Measurements from ENCODE around the gene PARP15. TPM values are rescaled to one million over a fixed set of nuclear protein-coding genes. Genes with fewer than 3 reads are reported as not detected.

Gene PARP15
- total RNA-seq, 1 experiment from 2014 or later = 0.24 TPM

DNA sequence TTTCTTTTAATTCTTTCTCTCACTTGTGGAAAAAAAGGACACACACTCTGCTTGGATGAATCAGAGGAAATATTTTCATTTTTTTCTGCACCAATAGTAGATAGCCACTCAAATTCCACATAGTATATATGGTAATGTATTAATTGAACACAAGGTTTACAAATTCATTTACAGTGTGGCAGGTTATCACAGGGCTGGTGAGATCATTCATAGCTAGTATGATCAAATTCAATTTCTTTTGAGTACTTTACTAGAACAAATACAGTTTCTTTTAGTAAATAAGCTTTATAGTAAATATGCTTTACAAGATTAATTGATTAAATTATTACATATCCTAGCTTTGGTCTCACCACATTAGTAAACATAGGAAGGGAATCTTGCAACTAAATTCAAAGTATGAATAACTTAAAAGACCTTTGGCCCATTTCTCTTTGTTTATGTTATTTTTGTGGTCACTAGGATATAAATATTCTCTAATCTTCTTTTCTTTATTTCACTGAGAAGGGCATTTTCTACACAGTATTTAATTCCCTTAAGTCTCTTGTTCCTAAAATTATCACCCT lies 63.1 kb downstream of the PARP15 start:
- Histone ChIP-seq H3K9me3 (ENCODE audit: control insufficient read depth, low read depth, low read length) (no peaks in the 10 kb centered on the region), H2AK5ac (ENCODE audit: insufficient read length, low read length) (no peak overlapping the region), H3K4ac (ENCODE audit: low read depth, low read length) (no peak overlapping the region), H2BK5ac (ENCODE audit: insufficient read length, low read length) (no peak overlapping the region), H3K79me1 (ENCODE audit: insufficient read depth, low read depth, low read length, poor library complexity, severe bottlenecking) (no peaks in the 10 kb centered on the region), H3K4me1 (ENCODE audit: insufficient read depth, low read length) (no peaks in the 10 kb centered on the region), H3K4me2 (ENCODE audit: insufficient read depth, insufficient read length, low read length) (no peak overlapping the region), H3K23ac (ENCODE audit: insufficient read length, low read depth, low read length) (no peak overlapping the region), H4K5ac (ENCODE audit: insufficient read length, low read depth, low read length) (no peak overlapping the region), H3K27ac (ENCODE audit: insufficient read length, low read depth, low read length) (no peak overlapping the region), H3K79me2 (ENCODE audit: insufficient read depth, low read length) (no peaks in the 10 kb centered on the region), H2BK12ac (ENCODE audit: insufficient read length, low read depth, low read length) (no peak overlapping the region), H4K8ac (replicated peaks; ENCODE audit: insufficient read length, low read depth, low read length) (no peak overlapping the region), H4K20me1 (ENCODE audit: control insufficient read depth, insufficient read depth, insufficient read length) (no peaks in the 10 kb centered on the region), H3K27me3 (ENCODE audit: insufficient read depth, low read length) (no peaks in the 10 kb centered on the region), H2BK120ac (ENCODE audit: low read depth, low read length, poor library complexity, severe bottlenecking) (no peak overlapping the region), H3K23me2 (ENCODE audit: insufficient read length, low read depth, low read length, poor library complexity, severe bottlenecking) (no peaks in the 10 kb centered on the region), H4K91ac (ENCODE audit: insufficient read length, low read depth, low read length) (no peak overlapping the region), H2AFZ (ENCODE audit: low read length) (no peak overlapping the region), H2BK20ac (ENCODE audit: low read depth, low read length, poor library complexity, severe bottlenecking) (no peak overlapping the region), H3T11ph (ENCODE audit: low read length) (no peak overlapping the region), H3K18ac (ENCODE audit: insufficient read length, low read depth, low read length) (no peak overlapping the region), H3K9ac (ENCODE audit: extremely low read depth, insufficient read length, low read length) (no peak overlapping the region), H3K14ac (ENCODE audit: insufficient read depth, low read length) (no peak overlapping the region), H2BK15ac (ENCODE audit: low read depth, low read length) (no peak overlapping the region), H3K56ac (ENCODE audit: insufficient read length, low read depth, low read length) (no peak overlapping the region)
- TF ChIP-seq, protein P1, sequence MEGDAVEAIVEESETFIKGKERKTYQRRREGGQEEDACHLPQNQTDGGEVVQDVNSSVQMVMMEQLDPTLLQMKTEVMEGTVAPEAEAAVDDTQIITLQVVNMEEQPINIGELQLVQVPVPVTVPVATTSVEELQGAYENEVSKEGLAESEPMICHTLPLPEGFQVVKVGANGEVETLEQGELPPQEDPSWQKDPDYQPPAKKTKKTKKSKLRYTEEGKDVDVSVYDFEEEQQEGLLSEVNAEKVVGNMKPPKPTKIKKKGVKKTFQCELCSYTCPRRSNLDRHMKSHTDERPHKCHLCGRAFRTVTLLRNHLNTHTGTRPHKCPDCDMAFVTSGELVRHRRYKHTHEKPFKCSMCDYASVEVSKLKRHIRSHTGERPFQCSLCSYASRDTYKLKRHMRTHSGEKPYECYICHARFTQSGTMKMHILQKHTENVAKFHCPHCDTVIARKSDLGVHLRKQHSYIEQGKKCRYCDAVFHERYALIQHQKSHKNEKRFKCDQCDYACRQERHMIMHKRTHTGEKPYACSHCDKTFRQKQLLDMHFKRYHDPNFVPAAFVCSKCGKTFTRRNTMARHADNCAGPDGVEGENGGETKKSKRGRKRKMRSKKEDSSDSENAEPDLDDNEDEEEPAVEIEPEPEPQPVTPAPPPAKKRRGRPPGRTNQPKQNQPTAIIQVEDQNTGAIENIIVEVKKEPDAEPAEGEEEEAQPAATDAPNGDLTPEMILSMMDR (conservative IDR thresholded peaks at IDR 0.05) = no peak
- no peak overlapping the region for H3K27ac Mint-ChIP-seq
- H3K9me3 Mint-ChIP-seq = no peaks in the 10 kb centered on the region
- no peak for DNase-seq
- no peak overlapping the region for H3K4me3 Mint-ChIP-seq
- H3K27me3 Mint-ChIP-seq (ENCODE audit: low read depth) = peaks cover 13% of the 10 kb centered on the region
- peaks cover 0 to 2% of the 10 kb centered on the region in 2 experiments; a peak in 2 of 4 replicates for H3K4me1 Mint-ChIP-seq
- H3K36me3 Mint-ChIP-seq (ENCODE audit: insufficient read depth in 1 of 3, low read depth in 3 of 3) = no peaks in the 10 kb centered on the region
